VCaP (cell line): ENCODE data around the gene RIMKLA.

Source experiments
- H3K27ac ChIP-seq: fragments of 450-650 bp; 2 replicates; pipeline ENCODE4 v1.5.1; 2017
- CTCF ChIP-seq: fragments of 450-650 bp; conservative IDR thresholded peaks from 2 replicates; pipeline ENCODE4 v1.5.1; 2017; ENCODE audit warnings: mild to moderate bottlenecking, moderate library complexity

Gene RIMKLA

GRCh38 chr1:42399315-42400100 lies 18.9 kb downstream of the RIMKLA start:
- H3K27ac ChIP-seq: no peak overlapping the region
- no peak for TF ChIP-seq CTCF

GRCh38 chr1:42403880-42404400 lies 23.3 kb downstream of the RIMKLA start:
- H3K27ac ChIP-seq: no peak overlapping the region
- no peak for TF ChIP-seq CTCF

GRCh38 chr1:42414551-42415496 lies 34.2 kb downstream of the RIMKLA start:
- TF ChIP-seq CTCF: no peak
- no peak overlapping the region for H3K27ac ChIP-seq

GRCh38 chr1:42417166-42417565 lies 36.6 kb downstream of the RIMKLA start:
- no peak overlapping the region for H3K27ac ChIP-seq
- no peak for TF ChIP-seq CTCF

- no peak for TF ChIP-seq CTCF
- H3K27ac ChIP-seq: no peak overlapping the region
These were observed 37.9 kb downstream of the RIMKLA start for GRCh38 chr1:42418516-42418915.

- no peak for TF ChIP-seq CTCF
- no peak overlapping the region for H3K27ac ChIP-seq
These were observed 38.7 kb downstream of the RIMKLA start for GRCh38 chr1:42419126-42419821.
